Stimulated activated CD4-positive, alpha-beta T cell treated with anti-CD3 and anti-CD28 coated beads, Interleukin-2, amount 100 ng/mL, for 48 hours (primary cell): Measurements from ENCODE around the gene PCGF2.
A peak's percentile ranks its signal among the peaks of the same experiment; 100 is the strongest.
"Not testable (repeated sequence)": the region's sequence is repeated elsewhere in the genome, so short reads cannot be mapped to it uniquely, and the experiment has no call there.

ENCODE experiments used
- DNase-seq, 2 donors: peaks; one replicate each; pipeline ENCODE4 v3.0.0-alpha.2; 2020

The PCGF2 gene

GRCh38 chr17:38733982-38734973 is 13.9 kb downstream of the PCGF2 start:
- DNase-seq = no peak

- DNase-seq = no peak
These were observed 14.7 kb downstream of the PCGF2 start for GRCh38 chr17:38733282-38733981.

- no peak for DNase-seq
These were observed 15.5 kb downstream of the PCGF2 start for GRCh38 chr17:38732376-38733281.

- no peak for DNase-seq
These were observed 16.4 kb downstream of the PCGF2 start for GRCh38 chr17:38731526-38732294.

- no peak for DNase-seq
These were observed 17.4 kb downstream of the PCGF2 start for GRCh38 chr17:38730526-38731379.

- peak; percentile 80 to 84 for DNase-seq
These were observed 18.1 kb downstream of the PCGF2 start, which contains the start of gene CISD3 for GRCh38 chr17:38729886-38730525. TSS of gene CISD3 (plus strand) at chr17:38730341. CDS start at chr17:38730359, 18 bp downstream.

GRCh38 chr17:38729368-38729885 is 18.7 kb downstream of the PCGF2 start:
- DNase-seq = no peak

GRCh38 chr17:38728290-38728831 is 19.8 kb downstream of the PCGF2 start:
- peak in 1 of 2 donors; percentile 41 for DNase-seq

- DNase-seq = peak; percentile 67 to 69
These were observed 20.4 kb downstream of the PCGF2 start for GRCh38 chr17:38727736-38728135.

- not testable (repeated sequence) for DNase-seq
These were observed 22.0 kb downstream of the PCGF2 start for GRCh38 chr17:38726145-38726544.

- no peak for DNase-seq
These were observed 23.1 kb downstream of the PCGF2 start for GRCh38 chr17:38725066-38725465.

GRCh38 chr17:38724337-38724988 is 23.7 kb downstream of the PCGF2 start:
- no peak for DNase-seq

GRCh38 chr17:38721802-38722201 is 26.3 kb downstream of the PCGF2 start:
- DNase-seq = no peak

- no peak for DNase-seq
These were observed 27.2 kb downstream of the PCGF2 start for GRCh38 chr17:38720941-38721340.

GRCh38 chr17:38719943-38720641 is 28.0 kb downstream of the PCGF2 start:
- DNase-seq = no peak

- DNase-seq = no peak
These were observed 28.7 kb downstream of the PCGF2 start for GRCh38 chr17:38719289-38719942.

- DNase-seq = no peak
These were observed 30.9 kb downstream of the PCGF2 start for GRCh38 chr17:38717139-38717745.
